GM21723 (cell line): ENCODE measurements around the gene NPB.

Source experiments
- ATAC-seq: cut with Tn5 transposase; IDR thresholded peaks from one replicate; pipeline ENCODE4 v1.9.1; 2021; ENCODE audit warnings: mild to moderate bottlenecking, moderate library complexity; ENCODE audit not compliant: unreplicated experiment

Gene NPB

DNA sequence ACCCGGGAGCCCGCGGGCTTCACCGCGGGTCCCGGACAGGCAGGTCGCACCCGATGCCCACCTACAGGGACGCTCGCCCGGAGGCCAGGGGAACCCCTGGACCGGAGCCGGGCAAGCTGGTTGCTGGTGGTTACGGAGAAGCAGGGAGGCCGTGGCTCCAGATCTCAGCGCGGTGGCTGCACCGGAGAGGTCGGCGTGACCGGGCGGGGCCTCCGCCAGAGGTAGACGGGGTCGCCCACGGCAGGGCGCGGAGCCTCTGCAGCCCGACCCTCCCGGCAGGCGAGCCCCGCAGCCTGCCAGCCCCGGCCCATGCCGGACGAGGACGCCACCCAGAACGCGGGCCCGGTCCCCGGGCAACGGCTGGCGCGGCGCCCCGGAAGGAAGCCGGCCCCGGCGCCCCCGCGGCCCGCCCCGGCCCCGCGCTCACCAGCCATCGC lies 8.8 kb downstream of the NPB start:
- peak; percentile 31 for ATAC-seq

DNA sequence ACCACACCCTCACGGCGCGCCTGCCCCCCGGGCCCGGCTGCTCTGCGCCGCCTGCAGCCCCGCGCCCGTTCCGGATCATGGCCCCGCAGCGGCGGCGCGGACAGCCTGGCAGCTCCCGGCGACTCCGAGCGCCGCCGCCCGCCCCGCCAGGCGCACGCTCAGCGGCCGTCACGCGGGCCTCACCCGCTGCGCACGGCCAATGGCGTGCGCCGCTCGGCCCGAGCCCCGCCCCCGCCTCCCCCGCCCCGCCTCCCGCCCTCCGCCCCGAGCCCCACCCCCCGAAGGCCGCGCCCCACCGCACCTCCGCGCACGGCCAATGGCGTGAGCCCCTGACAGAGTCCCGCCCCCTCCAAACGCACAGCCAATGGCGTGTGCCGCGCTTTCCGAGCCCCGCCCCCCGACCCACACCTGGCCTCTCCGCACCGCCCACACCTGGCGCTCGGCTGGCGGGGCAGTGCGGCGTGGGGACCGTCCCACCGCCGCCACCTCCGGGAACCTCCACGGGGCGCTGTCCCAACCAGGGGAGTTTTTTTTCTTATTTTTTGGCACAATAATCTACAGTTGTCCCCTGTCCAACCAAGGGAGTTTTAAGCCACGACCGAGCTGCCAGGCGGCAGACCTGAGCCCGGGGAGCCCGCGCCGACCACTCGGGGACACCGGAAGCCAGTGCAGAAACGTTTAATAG lies 9.4 kb downstream of the NPB start, which contains the start of gene PCYT2:
Gene PCYT2, minus strand, starts transcription at position 123 of the 685 bp plus-strand sequence. Its CDS starts 44 bp downstream, at position 79.
- ATAC-seq: peak; percentile 63

DNA sequence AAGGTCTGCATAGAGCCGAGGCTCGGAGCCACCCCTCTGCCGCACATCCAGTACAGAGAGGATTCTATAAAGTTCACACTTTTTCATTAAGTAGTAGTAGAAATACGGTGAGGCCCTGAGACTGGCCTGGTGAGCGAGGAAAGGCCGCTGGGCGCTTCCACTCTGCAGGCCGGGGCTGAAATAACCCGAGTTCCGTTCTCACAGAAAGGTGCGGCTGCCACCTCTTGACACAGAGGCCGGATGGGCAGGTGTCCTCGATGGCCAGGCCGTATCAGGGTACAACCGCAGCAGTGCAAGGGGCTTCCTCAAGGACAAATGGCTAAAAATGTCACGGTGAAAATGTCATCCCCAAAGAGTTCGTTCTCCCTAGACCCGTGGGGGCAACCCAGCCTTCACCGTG lies 9.9 kb downstream of the NPB start:
- no peak for ATAC-seq

DNA sequence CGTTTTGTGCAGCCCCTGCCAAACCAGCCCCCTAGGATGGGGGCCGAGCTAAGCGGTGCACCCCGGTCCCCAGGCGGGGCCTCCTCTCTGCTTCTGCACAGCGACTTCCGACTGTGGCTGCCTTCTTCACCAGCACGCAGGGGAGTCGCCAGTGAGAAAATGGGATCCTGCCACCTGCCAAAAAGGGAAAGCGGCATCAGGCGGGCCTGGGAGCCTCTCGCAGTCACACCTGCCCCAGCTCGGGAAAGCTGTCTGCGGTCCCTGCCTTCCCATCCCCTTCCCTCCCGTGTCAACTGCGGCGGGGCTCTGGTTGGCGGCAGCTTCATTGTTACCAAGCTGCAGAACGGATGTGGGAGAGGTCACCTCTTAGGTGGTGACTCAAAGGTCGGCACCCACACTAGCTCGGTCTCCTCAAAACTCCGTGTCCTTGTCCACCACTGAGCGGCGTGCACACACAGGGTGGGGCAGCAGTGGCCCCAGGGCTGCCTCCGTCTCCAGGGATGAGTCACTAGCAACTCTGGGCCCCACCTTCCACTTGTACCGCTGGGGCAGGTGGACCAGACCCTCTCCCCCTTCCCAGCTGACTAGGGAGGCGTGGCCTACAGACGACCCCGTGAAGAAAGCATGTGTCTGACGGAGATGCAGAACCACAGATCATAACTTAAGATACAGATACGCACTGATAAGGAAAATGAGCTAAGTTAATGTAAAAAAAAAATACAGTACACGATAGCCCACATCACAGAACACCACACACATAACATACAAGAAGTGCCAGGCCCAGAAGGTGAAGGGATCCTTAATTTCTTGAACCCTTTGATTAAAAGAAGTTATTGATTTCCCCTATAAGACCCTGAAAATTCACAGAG lies 10.6 kb downstream of the NPB start:
- no peak for ATAC-seq

DNA sequence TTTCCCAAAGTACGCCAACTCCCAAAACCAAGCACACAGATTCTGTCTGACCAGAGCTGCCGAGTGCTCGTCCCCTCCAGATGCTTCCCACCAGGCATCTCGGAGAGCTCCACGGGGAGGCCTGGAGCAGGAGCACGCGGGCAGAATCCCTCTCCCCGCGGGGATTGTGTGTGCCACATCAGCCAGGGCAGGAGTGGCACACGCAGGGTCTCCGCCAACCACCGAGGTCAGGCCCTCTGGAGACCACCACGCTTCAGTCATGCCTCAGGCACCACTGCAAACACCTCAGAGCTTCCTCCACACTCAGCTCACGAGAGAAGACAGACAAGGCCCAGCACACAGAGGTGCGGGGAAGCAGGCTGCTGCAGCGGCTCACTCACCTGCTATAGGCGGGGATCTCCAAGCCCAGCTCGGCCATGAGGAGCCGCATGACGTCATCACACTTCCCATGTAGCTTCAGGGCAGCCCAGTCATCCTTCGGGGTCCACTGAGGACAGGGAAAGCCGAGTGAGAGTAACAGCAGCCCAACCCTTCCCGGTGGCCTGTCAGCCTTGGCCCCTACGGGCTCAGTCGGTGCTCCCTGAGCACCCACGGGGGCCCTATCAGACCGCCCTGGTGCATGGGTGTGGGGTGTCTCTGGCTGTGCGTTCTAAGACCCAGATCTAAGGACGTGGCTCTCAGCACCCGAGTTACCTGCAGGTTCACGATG lies 11.5 kb downstream of the NPB start:
- no peak for ATAC-seq

DNA sequence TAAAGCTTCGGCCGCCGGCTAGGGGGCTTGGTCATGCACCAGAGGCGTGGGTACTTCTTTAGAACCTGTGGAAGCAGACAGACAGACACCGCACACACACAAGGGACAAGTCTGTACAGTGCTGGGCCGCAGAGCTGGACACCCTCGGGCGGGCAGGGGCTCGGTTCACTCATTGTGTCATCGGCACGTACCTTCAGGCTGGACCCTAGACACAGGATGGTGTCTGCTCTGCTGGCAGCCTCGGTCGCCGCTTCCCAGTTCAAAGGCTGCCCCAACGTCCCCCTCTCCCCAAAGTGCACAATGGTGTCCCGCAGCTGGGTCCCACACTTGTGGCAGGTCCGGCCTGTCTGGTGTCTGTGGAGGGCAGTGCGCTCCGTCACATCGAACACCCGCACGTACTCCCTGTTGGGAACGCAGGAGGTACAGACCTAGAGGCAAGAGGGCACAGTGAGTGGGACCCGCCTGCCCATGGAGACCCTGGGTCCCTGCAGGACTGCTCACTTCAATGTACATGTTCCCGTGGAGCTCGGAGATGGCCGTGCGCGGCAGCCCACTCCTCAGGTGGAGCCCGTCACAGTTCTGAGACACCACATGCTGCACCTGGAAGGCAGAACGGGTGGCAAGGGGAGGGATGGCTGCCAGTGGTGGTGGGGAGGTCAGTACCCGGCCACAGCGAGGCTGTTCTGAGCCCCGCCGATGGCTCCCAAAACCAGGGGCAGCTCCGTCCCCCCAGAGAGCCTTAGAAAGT lies 12.2 kb downstream of the NPB start:
- no peak for ATAC-seq

DNA sequence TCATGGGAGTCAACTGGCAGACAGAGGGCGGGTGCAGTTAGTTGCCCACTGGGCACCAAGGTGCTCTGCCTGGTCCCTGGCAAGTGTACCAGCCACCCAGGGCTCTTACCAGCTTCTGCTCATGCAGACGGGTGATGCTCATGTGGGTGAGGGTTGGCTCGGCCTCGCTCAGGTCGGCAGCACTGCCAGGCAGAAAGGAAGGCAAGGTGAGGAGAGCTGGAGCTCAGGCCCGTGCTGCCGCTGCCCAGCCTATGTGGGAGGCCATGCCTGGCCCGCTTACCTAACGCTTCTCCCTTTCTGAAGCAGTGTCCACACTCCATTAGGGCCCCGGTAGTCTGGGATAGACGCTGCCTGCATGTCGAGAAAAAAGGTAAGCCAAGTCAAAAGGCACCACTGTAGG lies 13.3 kb downstream of the NPB start:
- no peak for ATAC-seq

DNA sequence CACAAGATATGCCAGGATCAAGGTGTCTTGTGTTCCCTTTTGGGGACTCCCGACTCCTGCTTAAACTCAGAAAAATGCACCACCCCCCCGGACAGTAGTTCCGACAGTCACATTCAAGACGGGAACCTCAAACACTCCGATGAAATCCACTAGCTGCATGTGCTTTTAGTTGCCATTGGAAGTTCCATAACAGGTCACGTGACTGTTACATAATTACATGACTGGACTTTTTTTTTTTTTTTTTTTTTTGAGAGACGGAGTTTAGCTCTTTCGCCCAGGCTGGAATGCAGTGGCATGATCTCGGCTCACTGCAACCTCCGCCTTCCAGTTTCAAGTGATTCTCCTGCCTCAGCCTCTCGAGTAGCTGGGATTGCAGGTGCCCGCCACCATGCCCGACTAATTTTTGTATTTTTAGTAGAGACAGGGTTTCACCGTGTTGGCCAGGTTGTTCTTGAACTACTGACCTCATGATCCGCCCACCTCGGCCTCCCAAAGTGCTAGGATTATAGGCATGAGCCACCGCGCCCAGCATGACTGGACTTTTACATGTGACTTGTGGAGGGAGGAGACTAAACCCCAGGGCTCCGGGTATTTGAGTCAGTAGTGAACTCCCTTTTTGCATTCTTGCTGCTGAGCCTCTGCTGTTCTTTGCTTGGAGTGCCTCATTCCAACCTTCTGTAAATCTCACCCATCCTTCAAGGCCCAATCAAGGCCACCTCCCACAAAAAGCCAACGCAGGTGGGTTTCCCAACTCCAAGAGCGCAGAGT lies 14.4 kb downstream of the NPB start:
- no peak for ATAC-seq

DNA sequence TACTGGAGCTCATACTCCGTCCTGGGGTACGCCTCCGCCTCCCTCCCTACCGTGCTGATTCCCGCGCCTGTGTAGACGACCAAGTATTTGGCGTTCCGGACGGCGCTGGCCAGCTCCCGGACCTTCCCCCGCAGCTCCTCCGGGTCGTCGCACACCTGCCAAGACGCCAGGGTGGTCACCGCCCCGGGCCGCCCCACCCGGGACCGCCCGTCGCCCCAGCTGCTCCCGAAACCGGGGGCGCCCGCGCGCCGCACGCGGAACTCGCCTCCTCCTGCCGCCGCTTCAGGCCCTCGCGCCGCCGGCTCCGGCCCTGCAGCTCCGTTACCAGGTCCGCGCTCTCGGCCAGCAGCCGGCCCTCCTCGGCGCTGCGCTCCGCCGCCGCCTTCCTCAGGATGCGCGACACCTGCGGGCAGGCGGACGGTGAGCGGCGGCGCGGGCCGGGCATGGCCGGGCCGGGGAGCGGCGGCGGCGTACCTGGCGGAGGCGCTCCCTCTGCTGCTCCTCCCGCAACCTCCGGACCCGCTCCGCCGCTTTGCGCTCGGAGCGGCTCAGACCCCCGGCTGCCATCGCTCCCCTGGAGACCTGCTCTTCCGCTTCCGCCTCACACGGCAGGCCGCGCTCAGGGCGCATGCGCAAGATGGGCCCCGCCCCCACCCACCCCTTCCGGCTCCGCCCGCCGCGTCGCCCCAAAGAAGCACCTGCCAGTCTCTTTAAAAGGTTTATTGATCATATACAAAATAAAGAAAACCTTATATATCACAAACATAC lies 15.7 kb downstream of the NPB start, which contains the start of gene SIRT7:
Gene SIRT7, minus strand, starts transcription at position 612 of the 768 bp plus-strand sequence. Its CDS starts 45 bp downstream, at position 567.
- peak; percentile 60 for ATAC-seq

DNA sequence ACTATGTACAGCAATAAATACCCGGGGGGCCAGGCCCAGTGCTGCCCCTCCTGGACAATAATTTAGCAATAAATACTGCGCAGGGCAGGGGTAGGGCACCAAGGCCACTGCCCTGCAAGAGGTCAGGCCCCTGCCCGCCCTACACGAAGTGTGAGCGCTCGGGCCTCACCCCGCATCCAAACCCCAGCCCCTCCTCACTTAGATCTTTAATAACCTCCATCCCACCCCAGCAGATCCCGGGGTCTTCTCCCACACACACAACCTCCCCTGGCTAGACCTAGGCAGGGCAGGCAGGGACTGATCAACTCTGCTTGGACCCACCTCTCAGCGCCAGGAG lies 16.3 kb downstream of the NPB start:
- peak; percentile 18 for ATAC-seq

DNA sequence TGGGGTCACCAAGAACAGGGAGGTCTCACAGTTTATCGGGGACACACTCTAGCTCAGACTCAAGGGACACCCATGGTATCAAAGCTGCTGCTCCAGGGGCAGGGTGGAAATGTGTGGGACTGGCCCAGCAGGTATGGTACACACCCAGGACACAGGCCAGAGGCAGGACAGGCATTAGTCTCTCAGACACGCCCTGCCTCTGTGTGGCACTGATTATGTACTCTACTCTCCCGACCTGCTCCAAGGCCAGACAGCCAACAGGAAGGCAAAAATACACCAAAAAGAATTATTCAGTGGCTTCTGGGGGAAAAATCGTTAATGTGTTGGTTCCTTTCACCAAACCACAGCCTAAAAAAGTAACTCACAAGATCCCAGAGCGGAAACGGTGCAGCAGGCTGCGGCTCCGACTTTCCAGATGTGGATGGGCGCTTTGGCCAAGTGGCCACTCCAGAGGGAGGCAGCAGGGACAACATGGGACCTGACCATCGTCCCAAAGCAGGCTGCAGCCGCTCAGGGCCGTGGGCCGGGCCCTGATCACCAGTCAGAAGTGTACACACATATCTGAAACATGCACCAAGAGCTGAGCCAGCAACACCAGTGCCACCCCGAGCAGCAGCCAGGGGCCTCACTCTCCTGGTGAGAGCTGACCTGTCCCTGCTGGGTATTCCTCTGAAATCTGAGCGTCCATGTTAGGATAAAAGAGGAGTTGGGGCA lies 17.0 kb downstream of the NPB start:
- no peak for ATAC-seq

DNA sequence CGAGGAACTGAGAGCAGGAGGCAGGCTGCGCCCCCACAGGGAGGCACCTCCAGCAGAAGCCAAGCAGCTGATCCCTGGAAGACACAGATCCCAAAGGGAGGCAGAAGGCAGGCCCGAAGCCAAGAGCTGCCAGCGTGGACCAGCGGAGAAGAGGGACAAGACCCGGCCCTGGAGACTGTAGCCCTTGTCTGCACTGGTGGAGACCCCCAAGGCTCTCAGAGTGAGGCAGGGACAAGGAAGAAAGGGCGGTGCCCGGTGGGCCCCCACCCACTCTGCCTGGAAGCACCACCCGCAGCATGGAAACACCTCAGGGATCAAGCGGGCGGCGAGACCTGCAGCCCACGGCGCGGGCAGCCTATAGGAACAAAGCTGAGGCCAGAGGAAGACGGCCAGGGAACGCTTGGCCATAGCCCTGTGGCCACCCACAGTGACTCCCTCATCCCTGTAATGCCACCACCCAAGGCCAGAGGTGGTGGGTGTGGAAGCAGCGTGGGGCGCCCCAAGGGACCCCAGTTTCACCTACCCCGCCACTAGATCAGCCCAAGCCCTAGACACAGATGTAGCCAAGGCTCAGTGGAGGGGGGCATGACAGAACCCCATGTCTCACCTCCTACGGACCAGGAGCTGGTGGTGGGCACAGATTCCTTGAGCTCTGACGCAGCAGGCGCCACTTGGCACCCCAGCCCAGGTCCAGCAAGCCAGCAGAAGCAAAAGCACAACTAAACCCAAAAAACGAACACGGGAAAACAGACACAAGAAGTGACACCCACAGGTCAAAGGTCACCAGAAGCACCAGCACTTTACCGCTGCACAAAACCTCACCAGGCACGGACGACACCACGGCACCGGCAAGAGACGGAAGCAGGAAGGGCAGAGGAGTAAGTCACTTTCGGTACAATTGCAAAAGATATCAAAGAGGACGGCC lies 18.8 kb downstream of the NPB start:
- ATAC-seq: no peak

DNA sequence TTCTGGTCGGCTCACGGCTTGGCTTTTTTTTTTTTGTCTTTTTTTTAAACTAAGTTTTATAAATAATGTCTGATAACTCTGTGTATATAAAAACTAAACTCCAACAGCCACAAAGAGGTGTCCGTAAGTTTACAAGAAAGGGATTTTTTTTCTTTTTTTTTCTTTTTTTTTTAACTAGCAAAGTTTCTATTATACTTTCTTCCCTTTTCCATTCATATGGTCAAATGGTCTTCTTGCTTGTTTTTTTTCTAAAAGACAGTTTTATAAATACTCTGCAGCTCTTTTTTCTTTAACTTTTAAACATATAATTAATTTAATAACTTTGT lies 19.5 kb downstream of the NPB start:
- ATAC-seq: no peak

DNA sequence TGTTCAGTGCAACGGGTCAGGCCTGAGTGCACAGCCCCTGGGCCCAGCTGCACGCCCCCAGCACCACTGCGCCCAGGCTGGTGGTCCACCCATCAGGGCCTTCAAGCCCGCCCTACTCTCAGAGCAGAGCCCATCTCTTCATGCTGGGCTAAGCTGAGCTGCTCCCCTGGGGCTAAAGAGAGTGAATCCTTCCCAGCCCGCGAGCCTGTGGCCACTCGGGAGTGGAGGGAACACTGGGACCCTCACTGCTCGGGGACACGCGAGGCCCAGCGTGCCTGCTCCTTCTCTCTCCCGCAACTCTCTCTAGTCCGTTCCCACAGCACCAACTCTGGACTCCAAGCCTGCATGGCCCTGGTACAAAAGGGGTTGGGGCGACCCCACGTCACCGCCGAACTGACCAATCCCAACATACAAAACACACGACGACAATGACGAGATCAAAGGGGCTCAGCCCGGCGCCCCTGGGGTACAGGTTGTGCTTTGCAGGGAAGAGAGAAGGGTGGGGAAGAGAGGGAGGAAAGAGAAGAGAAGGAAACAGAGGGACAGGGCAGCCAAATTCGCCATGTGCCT lies 20.0 kb downstream of the NPB start:
- ATAC-seq: no peak

DNA sequence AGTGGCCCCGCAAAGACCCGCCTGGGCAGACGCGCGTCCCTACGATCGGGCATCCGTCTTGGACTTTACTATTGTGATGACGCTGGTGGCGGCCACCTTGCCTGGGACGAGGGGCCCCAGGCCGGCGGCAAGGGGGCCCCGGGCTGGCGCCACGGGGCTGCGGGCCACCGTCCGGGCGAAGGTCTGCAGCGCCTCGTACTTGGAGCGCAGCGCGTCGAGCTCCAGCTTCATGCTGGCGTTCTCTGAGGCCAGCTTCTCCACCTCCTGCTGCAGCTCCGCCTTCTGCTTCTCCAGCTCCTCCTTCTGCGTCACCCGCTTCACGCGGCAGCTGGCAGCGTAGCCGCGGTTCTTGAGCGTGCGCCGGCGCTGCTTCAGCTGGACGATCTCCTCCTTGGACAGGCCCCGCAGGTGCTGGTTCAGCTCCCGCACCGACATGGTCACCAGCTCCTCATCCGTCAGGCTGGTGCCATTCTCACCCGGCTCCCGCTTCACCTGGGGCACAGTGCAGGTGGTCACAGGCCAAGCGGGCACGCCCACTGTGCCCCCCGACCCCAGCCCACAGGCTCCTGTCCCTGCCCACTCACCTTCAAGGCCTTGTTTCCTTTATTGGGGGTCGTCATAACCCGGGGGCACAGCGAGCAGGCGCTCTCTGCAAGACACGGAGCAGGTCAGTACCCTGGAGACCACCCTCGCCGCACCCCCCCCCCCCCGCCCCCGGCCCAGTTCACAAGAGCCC lies 20.7 kb downstream of the NPB start:
- no peak for ATAC-seq

DNA sequence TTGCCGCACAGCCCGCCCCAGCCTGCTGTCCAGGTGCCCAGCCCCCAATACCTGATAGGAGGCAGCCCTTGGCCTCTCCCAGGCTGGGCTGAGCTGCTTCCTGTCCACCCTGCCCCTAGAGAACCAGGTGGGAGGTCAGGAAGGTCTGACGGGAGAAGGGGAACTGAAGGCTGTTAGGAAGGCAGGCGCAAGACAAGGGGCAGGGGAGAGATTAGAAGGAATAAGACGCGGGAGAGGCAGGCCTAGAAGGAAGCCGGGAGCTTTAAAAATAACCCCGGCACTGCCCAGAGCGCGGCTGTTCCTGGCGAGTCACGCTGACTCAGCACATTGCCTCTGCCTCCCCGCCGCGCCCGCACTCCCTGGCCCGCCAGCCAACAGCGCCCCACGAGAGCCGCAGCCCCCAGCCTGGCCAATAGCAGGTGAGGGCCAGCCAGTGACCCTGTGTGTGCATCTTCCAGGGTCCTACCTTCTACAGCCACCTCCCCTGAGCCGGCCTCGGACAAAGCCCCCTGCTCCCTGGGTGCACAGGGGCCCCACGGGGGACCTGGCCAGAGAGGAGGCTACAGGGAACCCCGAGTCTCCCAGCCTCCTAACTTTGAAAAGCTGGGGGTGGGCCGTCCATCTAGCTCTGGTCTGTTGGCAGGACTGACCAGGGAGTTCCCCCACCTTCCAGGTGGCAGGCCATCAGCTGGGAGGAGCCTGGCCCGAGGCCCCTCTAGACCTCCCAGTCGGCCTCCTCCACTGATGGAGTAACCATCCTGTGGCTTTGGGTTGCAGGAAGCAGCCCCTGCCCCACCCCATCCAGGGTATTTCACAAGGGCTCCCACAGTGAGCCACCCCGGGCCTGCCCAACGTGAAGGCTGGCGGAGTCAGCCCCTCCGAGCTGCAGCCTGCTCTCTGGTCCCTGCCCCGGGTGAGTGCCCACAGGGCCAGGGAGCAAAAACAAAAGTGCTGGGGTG lies 21.5 kb downstream of the NPB start:
- no peak for ATAC-seq
